Ureter (tissue), 1 donor: ENCODE data around the gene KSR2. TPM values are rescaled to one million over a fixed set of nuclear protein-coding genes. Genes with fewer than 3 reads are reported as not detected.
"Not testable (repeated sequence)": the region's sequence is repeated elsewhere in the genome, so short reads cannot be mapped to it uniquely, and the experiment has no call there.

ENCODE experiments used
- DNase-seq: peaks from one replicate; pipeline ENCODE4 v3.0.0-alpha.2; 2020; ENCODE audit warnings: low spot score
- total RNA-seq: library from RNA; stranded (reverse); gene quantifications from one replicate; pipeline ENCODE4 v1.2.4, GENCODE V29; 2023
- donor health status: DM: yes; HTN: yes; CAD: no.

Gene KSR2
- total RNA-seq, 1 donor from 2014 or later: 8.6 TPM

GRCh38 chr12:117821480-117822175, 147.2 kb downstream of the KSR2 start:
- no peak for DNase-seq

- no peak for DNase-seq
Observed at GRCh38 chr12:117820216-117820907, 148.4 kb downstream of the KSR2 start.

- no peak for DNase-seq
Observed at GRCh38 chr12:117819160-117819559, 149.6 kb downstream of the KSR2 start.

- no peak for DNase-seq
Observed at GRCh38 chr12:117818400-117818799, 150.4 kb downstream of the KSR2 start.

GRCh38 chr12:117809509-117809908, 159.3 kb downstream of the KSR2 start:
- no peak for DNase-seq

- no peak for DNase-seq
Observed at GRCh38 chr12:117807946-117808345, 160.8 kb downstream of the KSR2 start.

- no peak for DNase-seq
Observed at GRCh38 chr12:117807355-117807754, 161.4 kb downstream of the KSR2 start.

GRCh38 chr12:117805865-117806264, 162.9 kb downstream of the KSR2 start:
- no peak for DNase-seq

- peak; percentile 51 for DNase-seq
Observed at GRCh38 chr12:117803001-117803400, 165.8 kb downstream of the KSR2 start.

GRCh38 chr12:117800711-117801110, 168.1 kb downstream of the KSR2 start:
- not testable (repeated sequence) for DNase-seq

- no peak for DNase-seq
Observed at GRCh38 chr12:117797202-117797601, 171.6 kb downstream of the KSR2 start.

GRCh38 chr12:117792877-117793424, 175.8 kb downstream of the KSR2 start:
- DNase-seq: no peak

- DNase-seq: no peak
Observed at GRCh38 chr12:117792471-117792870, 176.3 kb downstream of the KSR2 start.

GRCh38 chr12:117790948-117791347, 177.8 kb downstream of the KSR2 start:
- DNase-seq: no peak

GRCh38 chr12:117790198-117790597, 178.6 kb downstream of the KSR2 start:
- DNase-seq: no peak

GRCh38 chr12:117789195-117789912, 179.4 kb downstream of the KSR2 start:
- DNase-seq: no peak

- no peak for DNase-seq
Observed at GRCh38 chr12:117778656-117779055, 190.1 kb downstream of the KSR2 start.

- no peak for DNase-seq
Observed at GRCh38 chr12:117774941-117775775, 193.6 kb downstream of the KSR2 start.

- no peak for DNase-seq
Observed at GRCh38 chr12:117768860-117769259, 199.9 kb downstream of the KSR2 start.

GRCh38 chr12:117766008-117766407, 202.8 kb downstream of the KSR2 start:
- DNase-seq: no peak

GRCh38 chr12:117762143-117762542, 206.6 kb downstream of the KSR2 start:
- DNase-seq: no peak
